Measurements from ENCODE around the gene CELSR1.

The CELSR1 gene

DNA sequence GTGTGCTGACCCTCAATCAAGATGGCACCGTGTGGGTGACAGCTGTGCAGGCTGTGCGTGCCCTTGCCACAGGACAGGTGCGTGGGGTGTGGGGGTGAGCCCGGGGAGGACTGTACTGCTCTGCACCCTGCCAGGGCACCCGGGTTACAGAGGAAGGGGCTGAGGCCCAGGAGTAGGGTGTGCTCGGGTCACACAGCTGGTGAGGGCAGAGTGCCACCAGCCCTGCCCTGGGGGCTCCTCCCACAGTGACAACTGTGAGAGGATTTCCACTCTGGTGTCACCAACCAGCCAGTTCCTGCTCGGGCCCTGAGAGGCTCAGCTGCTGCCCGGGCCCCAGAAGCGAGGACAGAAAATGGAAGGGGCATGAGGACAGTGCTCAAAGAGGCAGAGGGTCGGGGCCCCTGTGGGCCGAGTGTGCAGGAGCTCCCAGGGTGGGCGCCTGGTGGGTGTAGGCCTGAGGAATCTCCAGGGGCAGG lies 181.4 kb downstream of the CELSR1 start:
- no peak for DNase-seq
- Histone ChIP-seq H3K27ac (no peak overlapping the region), H3K4me3 (ENCODE audit: low read depth, low read length) (no peak overlapping the region), H3K27me3 (replicated peaks) (no peaks in the 10 kb centered on the region), H3K36me3 (replicated peaks) (peaks cover 46% of the 10 kb centered on the region)
- in situ Hi-C loops (cut with HindIII; ENCODE audit: low pct_ligation_motif_present, low sequenced_read_pairs), result no loop called here
- TF ChIP-seq, protein P1, sequence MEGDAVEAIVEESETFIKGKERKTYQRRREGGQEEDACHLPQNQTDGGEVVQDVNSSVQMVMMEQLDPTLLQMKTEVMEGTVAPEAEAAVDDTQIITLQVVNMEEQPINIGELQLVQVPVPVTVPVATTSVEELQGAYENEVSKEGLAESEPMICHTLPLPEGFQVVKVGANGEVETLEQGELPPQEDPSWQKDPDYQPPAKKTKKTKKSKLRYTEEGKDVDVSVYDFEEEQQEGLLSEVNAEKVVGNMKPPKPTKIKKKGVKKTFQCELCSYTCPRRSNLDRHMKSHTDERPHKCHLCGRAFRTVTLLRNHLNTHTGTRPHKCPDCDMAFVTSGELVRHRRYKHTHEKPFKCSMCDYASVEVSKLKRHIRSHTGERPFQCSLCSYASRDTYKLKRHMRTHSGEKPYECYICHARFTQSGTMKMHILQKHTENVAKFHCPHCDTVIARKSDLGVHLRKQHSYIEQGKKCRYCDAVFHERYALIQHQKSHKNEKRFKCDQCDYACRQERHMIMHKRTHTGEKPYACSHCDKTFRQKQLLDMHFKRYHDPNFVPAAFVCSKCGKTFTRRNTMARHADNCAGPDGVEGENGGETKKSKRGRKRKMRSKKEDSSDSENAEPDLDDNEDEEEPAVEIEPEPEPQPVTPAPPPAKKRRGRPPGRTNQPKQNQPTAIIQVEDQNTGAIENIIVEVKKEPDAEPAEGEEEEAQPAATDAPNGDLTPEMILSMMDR (IDR thresholded peaks at IDR 0.05; ENCODE audit: low read depth, low read length, missing control alignments), result no peak

DNA sequence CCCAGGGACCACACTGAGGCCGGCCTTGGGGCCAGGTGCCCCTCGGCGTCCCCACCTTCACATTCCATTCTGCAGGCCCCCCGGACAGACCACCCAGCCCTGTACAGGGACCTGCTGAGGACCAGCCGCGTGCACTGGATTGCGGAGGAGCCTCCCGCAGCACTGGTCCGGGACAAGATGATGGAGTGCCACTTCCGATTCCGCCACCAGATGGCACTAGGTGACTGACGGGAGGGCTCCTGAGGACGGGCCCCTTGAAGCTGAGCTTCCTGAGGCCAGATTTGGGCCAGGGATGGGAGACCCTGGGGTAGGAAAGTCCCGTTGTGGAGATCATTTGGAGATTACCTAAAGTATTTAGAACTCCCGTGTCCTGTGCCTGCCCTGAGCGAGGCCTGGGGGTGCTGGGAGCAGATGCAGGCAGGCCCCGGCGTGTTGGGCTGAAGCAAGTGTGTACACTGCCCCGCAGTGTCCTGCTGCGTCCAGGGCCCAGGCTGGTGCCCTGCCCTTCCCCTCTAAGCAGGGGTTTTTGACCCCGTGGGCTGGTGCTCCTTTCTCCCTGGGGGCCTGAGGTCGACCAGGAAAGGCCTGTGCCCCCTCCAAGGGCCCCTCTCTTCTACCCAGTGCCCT lies 181.9 kb downstream of the CELSR1 start:
- Histone ChIP-seq H3K27me3 (replicated peaks) (no peaks in the 10 kb centered on the region), H3K27ac (no peak overlapping the region), H3K36me3 (replicated peaks) (peaks cover 52% of the 10 kb centered on the region), H3K4me3 (ENCODE audit: low read depth, low read length) (no peak overlapping the region)
- peak; percentile 44 for DNase-seq
- in situ Hi-C loops (cut with HindIII; ENCODE audit: low pct_ligation_motif_present, low sequenced_read_pairs), result no loop called here
- TF ChIP-seq, protein P1 (IDR thresholded peaks at IDR 0.05; ENCODE audit: low read depth, low read length, missing control alignments), result peak; percentile 91

DNA sequence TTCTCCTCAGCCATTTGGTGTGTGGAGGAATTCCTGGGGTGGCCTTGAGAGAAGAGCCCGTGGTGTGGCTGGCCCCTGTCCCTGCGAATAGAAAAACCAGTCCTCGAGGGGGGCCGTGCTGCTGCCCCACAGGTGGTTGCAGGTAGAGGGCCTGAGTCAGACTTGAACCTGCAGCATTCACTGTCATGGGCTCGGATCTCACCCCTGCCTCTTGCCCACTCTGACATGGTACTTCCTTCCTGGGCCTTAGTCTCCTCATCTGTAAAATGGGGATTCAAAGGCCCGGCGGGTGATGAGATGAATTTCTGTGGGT lies 182.5 kb downstream of the CELSR1 start:
- in situ Hi-C loops (cut with HindIII; ENCODE audit: low pct_ligation_motif_present, low sequenced_read_pairs), result no loop called here
- Histone ChIP-seq H3K27ac (no peak overlapping the region), H3K36me3 (replicated peaks) (peaks cover 56% of the 10 kb centered on the region), H3K27me3 (replicated peaks) (no peaks in the 10 kb centered on the region), H3K4me3 (ENCODE audit: low read depth, low read length) (no peak overlapping the region)
- DNase-seq, result no peak
- TF ChIP-seq, protein P1 (IDR thresholded peaks at IDR 0.05; ENCODE audit: low read depth, low read length, missing control alignments), result no peak

DNA sequence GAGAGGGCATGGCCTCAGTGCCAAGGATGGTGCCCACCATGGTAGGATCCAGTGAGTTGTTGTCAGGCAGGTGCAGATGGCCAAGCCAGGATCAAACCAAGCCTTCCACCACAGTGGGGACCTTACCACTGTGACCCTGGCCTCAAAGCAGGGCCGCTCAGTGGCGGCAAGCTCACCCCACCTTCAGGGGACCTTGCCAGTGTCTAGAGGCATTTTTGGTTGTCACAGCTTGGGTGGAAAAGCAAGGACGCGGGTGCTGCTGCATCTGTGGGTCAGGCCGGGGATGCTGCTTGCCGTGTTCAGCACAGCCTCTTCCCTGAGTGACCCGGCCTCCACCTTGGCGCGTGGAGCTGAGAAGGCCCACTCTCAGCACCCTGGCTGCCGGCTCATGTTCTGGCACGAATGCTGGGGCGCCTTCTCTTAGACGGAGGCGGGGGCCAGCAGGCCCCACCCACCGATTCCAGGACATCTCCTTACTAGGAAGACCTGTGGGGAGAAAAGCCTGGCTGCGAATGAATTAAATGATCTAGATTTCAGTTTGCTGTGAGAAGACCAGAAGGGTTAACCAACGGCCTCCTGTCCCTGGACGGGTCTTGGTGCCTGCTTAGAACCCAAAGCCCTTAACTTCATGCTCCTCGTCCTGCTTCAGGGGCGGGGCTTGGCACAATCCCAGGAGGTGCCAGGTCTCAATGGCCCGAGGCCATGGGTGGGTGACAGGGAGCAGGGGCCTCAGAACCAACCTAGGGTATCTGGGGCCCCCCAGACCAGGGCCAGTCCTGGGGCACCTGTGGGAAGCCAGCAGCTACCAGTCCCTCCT lies 183.0 kb downstream of the CELSR1 start:
- Histone ChIP-seq H3K36me3 (replicated peaks) (peaks cover 58% of the 10 kb centered on the region), H3K4me3 (ENCODE audit: low read depth, low read length) (no peak overlapping the region), H3K27ac (no peak overlapping the region), H3K27me3 (replicated peaks) (no peaks in the 10 kb centered on the region)
- DNase-seq, result no peak
- in situ Hi-C loops (cut with HindIII; ENCODE audit: low pct_ligation_motif_present, low sequenced_read_pairs), result no loop called here
- TF ChIP-seq, protein P1 (IDR thresholded peaks at IDR 0.05; ENCODE audit: low read depth, low read length, missing control alignments), result no peak

DNA sequence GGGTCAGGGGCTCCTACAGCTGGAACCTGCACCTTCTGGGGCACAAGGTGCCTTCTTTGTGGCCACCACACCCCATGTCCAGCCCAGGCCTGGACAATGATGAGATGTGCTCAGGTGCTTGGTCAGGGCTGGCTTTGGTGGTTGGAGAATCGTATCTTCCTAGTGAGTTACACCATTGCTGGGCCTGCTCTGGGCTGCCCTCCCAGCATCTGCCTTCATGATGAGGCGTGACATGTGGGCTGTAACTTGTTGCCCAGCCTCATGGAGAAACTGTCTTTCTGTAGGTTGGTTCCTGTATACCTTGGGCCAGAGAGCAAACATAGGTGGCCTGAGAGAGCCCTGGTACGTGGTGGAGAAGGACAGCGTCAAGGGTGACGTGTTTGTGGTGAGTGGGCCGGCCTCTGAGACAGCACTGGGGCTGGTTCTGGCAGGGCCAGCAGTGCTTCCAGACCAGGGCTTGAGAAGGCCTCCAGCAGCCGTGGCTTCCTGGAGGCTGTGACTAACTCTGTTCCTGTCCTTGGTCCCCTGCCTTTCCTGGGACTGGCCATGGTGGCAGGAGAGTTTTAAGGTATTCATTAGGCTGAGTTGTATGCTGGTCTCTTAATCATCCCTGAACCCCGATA lies 183.8 kb downstream of the CELSR1 start:
- in situ Hi-C loops (cut with HindIII; ENCODE audit: low pct_ligation_motif_present, low sequenced_read_pairs), result no loop called here
- Histone ChIP-seq H3K4me3 (ENCODE audit: low read depth, low read length) (no peak overlapping the region), H3K27me3 (replicated peaks) (no peaks in the 10 kb centered on the region), H3K36me3 (replicated peaks) (peaks cover 61% of the 10 kb centered on the region), H3K27ac (no peak overlapping the region)
- no peak for DNase-seq
- TF ChIP-seq, protein P1 (IDR thresholded peaks at IDR 0.05; ENCODE audit: low read depth, low read length, missing control alignments), result no peak

Measured in brain microvascular endothelial cell (primary cell).